ENCODE results near the gene ELP4. TPM values are rescaled to one million over a fixed set of nuclear protein-coding genes. Genes with fewer than 3 reads are reported as not detected.
"Not testable (repeated sequence)": the region's sequence is repeated elsewhere in the genome, so short reads cannot be mapped to it uniquely, and the experiment has no call there.

ELP4 gene
- total and polyA plus RNA-seq, 12 donors: 10.5 to 30.4 (median 18.0) TPM

GRCh38 chr11:31484497-31484896, 25.1 kb upstream of the ELP4 start:
- no peaks in the 10 kb centered on the region for H3K27me3 ChIP-seq
- no peak overlapping the region for H3K27ac ChIP-seq
- TF ChIP-seq POLR2A (IDR thresholded peaks at IDR 0.05): no peak
- TF ChIP-seq CTCF (IDR thresholded peaks at IDR 0.05): no peak
- 88 to 90% (median 89%) methylated on average over 4 of the region's 4 CpGs for WGBS, 4 donors
- intact Hi-C loops (cut with DNase I): no loop called here
- H3K9me3 ChIP-seq (replicated peaks in 1 of 3): no peaks in the 10 kb centered on the region
- no peak for DNase-seq
- H3K4me1 ChIP-seq (replicated peaks in 1 of 2): no peaks in the 10 kb centered on the region
- no peaks in the 10 kb centered on the region for H3K36me3 ChIP-seq (replicated peaks in 1 of 2)
- H3K4me3 ChIP-seq: no peak overlapping the region

DNA sequence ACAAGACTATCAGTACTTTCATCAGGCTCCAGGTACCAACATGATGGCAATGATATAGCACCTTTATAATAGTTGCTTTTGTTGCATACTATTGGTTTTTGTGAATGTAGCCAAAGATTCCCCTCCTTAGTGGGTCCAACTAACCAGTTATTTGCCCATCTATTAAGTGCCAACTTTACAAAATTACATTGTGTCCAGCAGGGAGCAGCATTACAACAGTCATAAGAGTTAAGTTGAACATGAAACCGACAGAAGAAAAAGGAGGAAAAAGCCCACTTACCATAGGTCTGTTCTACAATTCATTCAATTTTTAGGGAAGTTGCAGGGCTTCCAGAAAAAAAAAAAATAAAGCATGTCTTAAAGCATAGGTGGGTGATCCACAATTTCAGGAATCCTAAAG, 21.7 kb upstream of the ELP4 start:
- H3K4me1 ChIP-seq (replicated peaks in 1 of 2): no peaks in the 10 kb centered on the region
- intact Hi-C loops (cut with DNase I): no loop called here
- H3K27me3 ChIP-seq: no peaks in the 10 kb centered on the region
- peak; percentile 9 to 51 (median 40) for TF ChIP-seq CTCF (IDR thresholded peaks at IDR 0.05)
- TF ChIP-seq POLR2A (IDR thresholded peaks at IDR 0.05): no peak
- 7 to 39% (median 28%) methylated on average over 1 of the region's 1 CpG for WGBS, 4 donors
- peak in 1 of 7 donors; percentile 35 for DNase-seq
- H3K36me3 ChIP-seq (replicated peaks in 1 of 2): no peaks in the 10 kb centered on the region
- no peaks in the 10 kb centered on the region for H3K9me3 ChIP-seq (replicated peaks in 1 of 3)
- no peak overlapping the region for H3K4me3 ChIP-seq
- no peak overlapping the region for H3K27ac ChIP-seq

DNA sequence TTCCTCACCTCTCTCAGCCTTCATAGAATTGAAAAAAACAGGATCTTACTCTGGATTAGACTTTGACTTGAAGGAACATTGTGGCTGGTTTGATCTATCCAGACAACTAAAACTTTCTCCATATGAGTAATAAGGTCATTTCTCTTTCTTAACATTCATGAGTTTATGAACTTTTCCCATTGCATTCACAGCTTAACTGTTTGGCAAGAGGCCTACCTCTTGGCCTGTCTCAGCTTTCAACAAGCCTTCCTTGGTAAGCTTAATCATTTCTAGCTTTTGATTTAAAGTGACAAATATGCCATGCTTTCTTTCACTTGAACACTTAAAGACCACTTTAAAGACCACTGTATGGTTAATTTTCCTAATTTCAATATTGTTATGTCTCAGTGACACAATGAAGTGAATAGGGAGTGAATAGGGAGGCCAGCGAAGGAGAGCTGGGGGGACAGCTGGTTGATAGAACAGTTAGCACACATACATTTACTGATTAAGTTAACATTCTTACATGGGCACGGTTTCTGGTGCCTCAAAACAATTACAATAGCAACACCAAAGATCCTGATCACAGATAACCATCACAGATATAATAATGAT, 17.1 kb upstream of the ELP4 start:
- TF ChIP-seq CTCF (IDR thresholded peaks at IDR 0.05): no peak
- no peak for TF ChIP-seq POLR2A (IDR thresholded peaks at IDR 0.05)
- H3K4me1 ChIP-seq (replicated peaks in 1 of 2): no peaks in the 10 kb centered on the region
- intact Hi-C loops (cut with DNase I): loop anchor here in 1 of 2 donors (5.0 kb wide), 1 partner anchor 380 kb away; no protein-coding TSS in a partner anchor
- WGBS, 4 donors: 89 to 96% (median 93%) methylated on average over 2 of the region's 2 CpGs
- DNase-seq: peak in 1 of 7 donors; percentile 10
- H3K27me3 ChIP-seq: no peaks in the 10 kb centered on the region
- no peaks in the 10 kb centered on the region for H3K36me3 ChIP-seq (replicated peaks in 1 of 2)
- H3K27ac ChIP-seq: no peak overlapping the region
- H3K9me3 ChIP-seq (replicated peaks in 1 of 3): no peaks in the 10 kb centered on the region
- no peak overlapping the region for H3K4me3 ChIP-seq

DNA sequence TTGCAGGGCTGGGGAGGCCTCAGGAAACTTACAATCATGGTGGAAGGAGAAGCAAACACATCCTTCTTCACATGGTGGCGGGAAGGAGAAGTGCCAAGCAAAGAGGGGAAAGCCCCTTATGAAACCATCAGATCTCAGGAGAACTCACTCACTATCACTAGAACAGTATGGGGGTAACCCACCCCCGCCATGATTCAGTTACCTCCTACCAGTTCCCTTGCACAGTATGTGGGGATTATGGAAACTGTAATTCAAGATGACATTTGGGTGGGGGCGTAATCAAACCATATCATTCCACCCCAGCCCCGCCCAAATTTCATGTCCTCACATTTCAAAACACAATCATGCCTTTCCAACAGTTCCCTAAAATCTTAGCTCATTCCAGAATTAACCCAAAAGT, 16.3 kb upstream of the ELP4 start:
- no peak for DNase-seq
- intact Hi-C loops (cut with DNase I): loop anchor here in 1 of 2 donors (5.0 kb wide), 1 partner anchor 379 kb away; no protein-coding TSS in a partner anchor
- Histone ChIP-seq H3K27me3 (no peaks in the 10 kb centered on the region), H3K36me3 (replicated peaks in 1 of 2) (no peaks in the 10 kb centered on the region), H3K4me1 (replicated peaks in 1 of 2) (no peaks in the 10 kb centered on the region), H3K27ac (no peak overlapping the region), H3K4me3 (no peak overlapping the region), H3K9me3 (replicated peaks in 1 of 3) (no peaks in the 10 kb centered on the region)
- 91 to 97% (median 95%) methylated on average over 4 of the region's 4 CpGs for WGBS, 4 donors
- TF ChIP-seq CTCF (IDR thresholded peaks at IDR 0.05) (no peak), POLR2A (IDR thresholded peaks at IDR 0.05) (no peak)

DNA sequence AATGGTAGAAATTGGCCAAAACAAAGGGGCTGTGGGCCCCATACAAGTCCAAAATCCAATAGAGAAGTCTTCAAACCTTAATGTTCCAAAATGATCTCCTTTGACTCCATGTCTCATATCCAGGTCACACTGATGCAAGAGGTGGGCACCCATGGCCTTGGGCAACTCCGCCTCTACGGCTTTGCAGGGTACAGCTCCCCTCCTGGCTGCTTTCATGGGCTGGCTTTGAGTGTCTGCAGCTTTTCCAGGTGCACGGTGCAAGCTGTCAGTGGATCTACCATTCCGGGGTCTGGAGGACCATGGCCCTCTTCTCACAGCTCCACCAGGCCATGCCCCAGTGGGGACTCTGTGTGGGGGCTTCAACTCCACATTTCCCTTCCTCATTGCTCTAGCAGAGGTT, 15.8 kb upstream of the ELP4 start:
- not testable (repeated sequence) for H3K27ac ChIP-seq; H3K4me3 ChIP-seq; H3K9me3 ChIP-seq (replicated peaks in 1 of 3); H3K36me3 ChIP-seq (replicated peaks in 1 of 2); H3K27me3 ChIP-seq; H3K4me1 ChIP-seq (replicated peaks in 1 of 2); DNase-seq
- intact Hi-C loops (cut with DNase I): loop anchor here in 1 of 2 donors (5.0 kb wide), 1 partner anchor 379 kb away; no protein-coding TSS in a partner anchor
- 90 to 100% (median 97%) methylated on average over 2 to 4 of the region's 4 CpGs for WGBS, 4 donors
